ENCODE data around the gene SSBP1.

DNA sequence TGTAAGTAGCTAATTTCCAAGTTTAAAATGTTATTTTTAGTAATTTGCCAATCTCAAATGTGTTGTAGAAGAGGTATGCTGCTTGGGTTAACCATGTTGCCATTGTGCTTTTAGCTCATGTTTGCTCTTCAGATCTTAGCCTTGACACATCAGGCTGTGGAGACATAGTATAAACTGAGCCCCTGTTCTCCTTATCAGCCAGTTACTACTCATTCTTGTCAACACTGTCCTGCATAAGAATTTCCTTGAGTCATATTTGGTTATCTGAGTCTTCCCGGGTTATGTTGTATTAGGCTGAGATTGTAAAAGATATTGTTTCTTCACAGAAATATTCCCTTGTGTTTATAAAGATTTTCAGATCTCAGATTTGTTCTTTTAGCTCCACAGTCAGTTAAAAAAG is 4.1 kb downstream of the SSBP1 start:
- TF ChIP-seq, protein P1, sequence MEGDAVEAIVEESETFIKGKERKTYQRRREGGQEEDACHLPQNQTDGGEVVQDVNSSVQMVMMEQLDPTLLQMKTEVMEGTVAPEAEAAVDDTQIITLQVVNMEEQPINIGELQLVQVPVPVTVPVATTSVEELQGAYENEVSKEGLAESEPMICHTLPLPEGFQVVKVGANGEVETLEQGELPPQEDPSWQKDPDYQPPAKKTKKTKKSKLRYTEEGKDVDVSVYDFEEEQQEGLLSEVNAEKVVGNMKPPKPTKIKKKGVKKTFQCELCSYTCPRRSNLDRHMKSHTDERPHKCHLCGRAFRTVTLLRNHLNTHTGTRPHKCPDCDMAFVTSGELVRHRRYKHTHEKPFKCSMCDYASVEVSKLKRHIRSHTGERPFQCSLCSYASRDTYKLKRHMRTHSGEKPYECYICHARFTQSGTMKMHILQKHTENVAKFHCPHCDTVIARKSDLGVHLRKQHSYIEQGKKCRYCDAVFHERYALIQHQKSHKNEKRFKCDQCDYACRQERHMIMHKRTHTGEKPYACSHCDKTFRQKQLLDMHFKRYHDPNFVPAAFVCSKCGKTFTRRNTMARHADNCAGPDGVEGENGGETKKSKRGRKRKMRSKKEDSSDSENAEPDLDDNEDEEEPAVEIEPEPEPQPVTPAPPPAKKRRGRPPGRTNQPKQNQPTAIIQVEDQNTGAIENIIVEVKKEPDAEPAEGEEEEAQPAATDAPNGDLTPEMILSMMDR (IDR thresholded peaks at IDR 0.05), result no peak
- no peak for TF ChIP-seq POLR2A (IDR thresholded peaks at IDR 0.05)
